H9 (cell line): ENCODE results near the gene TAPBPL. TPM values are rescaled to one million over a fixed set of nuclear protein-coding genes. Genes with fewer than 3 reads are reported as not detected.

Experiments used
- DNase-seq: peaks from one replicate; pipeline ENCODE4 v3.0.0-alpha.2; 2017
- H2AFZ ChIP-seq: one replicate; pipeline ENCODE4 v1.6.1; 2013; ENCODE audit warnings: mild to moderate bottlenecking, low read length, control low read depth, moderate library complexity
- H2AK5ac ChIP-seq: 2 replicates; pipeline ENCODE4 v1.6.1; 2013; ENCODE audit warnings: low read length, control low read depth, mixed read lengths; ENCODE audit not compliant: insufficient read length
- H2BK120ac ChIP-seq: one replicate; pipeline ENCODE4 v1.6.1; 2013; ENCODE audit warnings: low read depth, mild to moderate bottlenecking, low read length, control low read depth, inconsistent platforms; ENCODE audit not compliant: poor library complexity, severe bottlenecking
- H2BK12ac ChIP-seq: 2 replicates; pipeline ENCODE4 v1.6.1; 2013; ENCODE audit warnings: low read length, control low read depth, mixed read lengths, low read depth; ENCODE audit not compliant: insufficient read length
- H2BK15ac ChIP-seq: 2 replicates; pipeline ENCODE4 v1.6.1; 2013; ENCODE audit warnings: low read depth, low read length, control low read depth
- H2BK20ac ChIP-seq: one replicate; pipeline ENCODE4 v1.6.1; 2013; ENCODE audit warnings: low read depth, mild to moderate bottlenecking, low read length, control low read depth, inconsistent platforms; ENCODE audit not compliant: poor library complexity, severe bottlenecking
- H2BK5ac ChIP-seq: 2 replicates; pipeline ENCODE4 v1.6.1; 2013; ENCODE audit warnings: low read length, control low read depth, mixed read lengths; ENCODE audit not compliant: insufficient read length
- H3K14ac ChIP-seq: 2 replicates; pipeline ENCODE4 v1.6.1; 2013; ENCODE audit warnings: low read length, control low read depth; ENCODE audit not compliant: insufficient read depth
- H3K18ac ChIP-seq: 2 replicates; pipeline ENCODE4 v1.6.1; 2013; ENCODE audit warnings: low read depth, mild to moderate bottlenecking, mixed read lengths, low read length, control low read depth; ENCODE audit not compliant: insufficient read length
- H3K23ac ChIP-seq: 2 replicates; pipeline ENCODE4 v1.6.1; 2013; ENCODE audit warnings: low read length, control low read depth, mixed read lengths, low read depth; ENCODE audit not compliant: insufficient read length
- H3K23me2 ChIP-seq: 2 replicates; pipeline ENCODE4 v1.6.1; 2013; ENCODE audit warnings: low read depth, mild to moderate bottlenecking, mixed read lengths, low read length, control low read depth; ENCODE audit not compliant: insufficient read length, poor library complexity, severe bottlenecking
- H3K27ac ChIP-seq: 2 replicates; pipeline ENCODE4 v1.5.1; 2013; ENCODE audit warnings: low read length, control low read depth, mixed read lengths, low read depth; ENCODE audit not compliant: insufficient read length
- H3K27me3 ChIP-seq: 2 replicates; pipeline ENCODE4 v1.6.1; 2013; ENCODE audit warnings: low read length, control low read depth, inconsistent platforms; ENCODE audit not compliant: insufficient read depth
- H3K4ac ChIP-seq: 2 replicates; pipeline ENCODE4 v1.6.1; 2013; ENCODE audit warnings: low read depth, mild to moderate bottlenecking, control low read depth, inconsistent platforms, low read length, moderate library complexity
- H3K4me1 ChIP-seq: 2 replicates; pipeline ENCODE4 v1.6.1; 2013; ENCODE audit warnings: low read length, control low read depth, inconsistent platforms; ENCODE audit not compliant: insufficient read depth
- H3K4me2 ChIP-seq: 2 replicates; pipeline ENCODE4 v1.6.1; 2013; ENCODE audit warnings: low read length, control low read depth, mixed read lengths; ENCODE audit not compliant: insufficient read length, insufficient read depth
- H3K56ac ChIP-seq: 2 replicates; pipeline ENCODE4 v1.6.1; 2013; ENCODE audit warnings: low read depth, mild to moderate bottlenecking, mixed read lengths, low read length, control low read depth; ENCODE audit not compliant: insufficient read length
- H3K79me1 ChIP-seq: 2 replicates; pipeline ENCODE4 v1.6.1; 2013; ENCODE audit warnings: low read depth, mild to moderate bottlenecking, moderate library complexity, low read length, control low read depth, inconsistent platforms; ENCODE audit not compliant: insufficient read depth, poor library complexity, severe bottlenecking
- H3K79me2 ChIP-seq: 2 replicates; pipeline ENCODE4 v1.6.1; 2013; ENCODE audit warnings: low read length, control low read depth, inconsistent platforms; ENCODE audit not compliant: insufficient read depth
- H3K9ac ChIP-seq: 2 replicates; pipeline ENCODE4 v1.6.1; 2013; ENCODE audit warnings: low read length, control low read depth, mixed read lengths; ENCODE audit not compliant: insufficient read length; ENCODE audit errors: extremely low read depth
- H3K9me3 ChIP-seq: one replicate; pipeline ENCODE4 v1.6.1; 2013; ENCODE audit warnings: low read depth, low read length, inconsistent platforms; ENCODE audit not compliant: control insufficient read depth
- H3T11ph ChIP-seq: one replicate; pipeline ENCODE4 v1.6.1; 2013; ENCODE audit warnings: mild to moderate bottlenecking, low read length, control low read depth, inconsistent platforms
- H4K20me1 ChIP-seq: one replicate; pipeline ENCODE4 v1.6.1; 2013; ENCODE audit not compliant: control insufficient read depth, insufficient read length, insufficient read depth
- H4K5ac ChIP-seq: 2 replicates; pipeline ENCODE4 v1.6.1; 2013; ENCODE audit warnings: low read depth, mild to moderate bottlenecking, mixed read lengths, low read length, control low read depth; ENCODE audit not compliant: insufficient read length
- H4K8ac ChIP-seq: replicated peaks from 2 replicates; pipeline ENCODE4 v1.6.1; 2013; ENCODE audit warnings: low read length, control low read depth, mixed read lengths, low read depth; ENCODE audit not compliant: insufficient read length
- H4K91ac ChIP-seq: 2 replicates; pipeline ENCODE4 v1.6.1; 2013; ENCODE audit warnings: low read depth, mild to moderate bottlenecking, moderate library complexity, mixed read lengths, low read length, control low read depth; ENCODE audit not compliant: insufficient read length
- H3K27ac Mint-ChIP-seq, 3 experiments: 2 replicates in 2 of 3; 3 replicates in 1 of 3; pipeline ENCODE4 v1.8.0; 2020 to 2021; ENCODE audit warnings: mixed read lengths in 3 of 3, mild to moderate bottlenecking in 1 of 3, moderate library complexity in 1 of 3
- H3K27me3 Mint-ChIP-seq: 2 replicates; pipeline ENCODE4 v1.8.0; 2021; ENCODE audit warnings: low read depth, mild to moderate bottlenecking, moderate library complexity, mixed read lengths
- H3K36me3 Mint-ChIP-seq, 3 experiments: 2 replicates in 2 of 3; 3 replicates in 1 of 3; pipeline ENCODE4 v1.8.0; 2020 to 2021; ENCODE audit warnings: low read depth in 3 of 3, mixed read lengths in 3 of 3; ENCODE audit not compliant: insufficient read depth in 1 of 3
- H3K4me1 Mint-ChIP-seq, 2 experiments: 2 replicates each; pipeline ENCODE4 v1.8.0; 2020; ENCODE audit warnings: mixed read lengths in 2 of 2
- H3K4me3 Mint-ChIP-seq, 2 experiments: 2 replicates in 1 of 2; 3 replicates in 1 of 2; pipeline ENCODE4 v1.8.0; 2020 to 2021; ENCODE audit warnings: mild to moderate bottlenecking in 2 of 2, mixed read lengths in 2 of 2, moderate library complexity in 1 of 2
- H3K9me3 Mint-ChIP-seq, 2 experiments: 2 replicates in 1 of 2; 3 replicates in 1 of 2; pipeline ENCODE4 v1.8.0; 2020; ENCODE audit warnings: mild to moderate bottlenecking in 2 of 2, mixed read lengths in 2 of 2, moderate library complexity in 1 of 2
- CTCF ChIP-seq: fragments of 200-600 bp; sonication (generic); conservative IDR thresholded peaks from 3 replicates; pipeline ENCODE4 v1.8.0; 2021; ENCODE audit warnings: antibody characterized with exemption, mild to moderate bottlenecking
- whole genome bisulfite sequencing: extraction: QIAGEN DNeasy Blood & Tissue Kit; methylation state at CpG from one replicate; pipeline ENCODE4 v1.1.7; 2013; ENCODE audit warnings: missing lambda C conversion rate, low lambda C conversion rate, mixed read lengths; ENCODE audit not compliant: insufficient read length; ENCODE audit errors: extremely low coverage; 5-methylcytosine and 5-hydroxymethylcytosine counted together
- total RNA-seq: library from RNA; stranded (reverse); gene quantifications from 2 replicates; pipeline ENCODE4 v1.2.1, GENCODE V29; 2021

TAPBPL gene
- total RNA-seq, 1 experiment from 2014 or later, result 1.4 TPM

- 0 out of 7 replicates have a peak overlapping the region, but pooled peaks of 1 of the 3 experiments have one; percentile 37 for H3K27ac Mint-ChIP-seq
- no CpG with 5 or more reads among the region's 6 CpGs for WGBS
- no peaks in the 10 kb centered on the region for H3K9me3 Mint-ChIP-seq
- H3K4me1 Mint-ChIP-seq, result peaks cover 2 to 14% of the 10 kb centered on the region in 2 experiments
- Histone ChIP-seq H2BK5ac (no peak overlapping the region), H4K20me1 (no peaks in the 10 kb centered on the region), H2BK120ac (no peak overlapping the region), H3K9ac (no peak overlapping the region), H4K91ac (no peak overlapping the region), H4K8ac (no peak overlapping the region), H3K4me1 (no peaks in the 10 kb centered on the region), H2BK20ac (no peak overlapping the region), H2AFZ (no peak overlapping the region), H3K56ac (no peak overlapping the region), H4K5ac (no peak overlapping the region), H3K9me3 (no peaks in the 10 kb centered on the region), H3K79me2 (no peaks in the 10 kb centered on the region; the same call in 1 of the 2 replicates), H3K27ac (no peak overlapping the region), H3K18ac (no peak overlapping the region), H2BK12ac (no peak overlapping the region), H3T11ph (no peak overlapping the region), H3K14ac (no peak overlapping the region), H3K23me2 (no peaks in the 10 kb centered on the region), H3K4me2 (no peak overlapping the region), H3K4ac (no peak overlapping the region), H3K23ac (no peak overlapping the region), H2BK15ac (no peak overlapping the region), H3K79me1 (no peaks in the 10 kb centered on the region), H3K27me3 (no peaks in the 10 kb centered on the region), H2AK5ac (no peak overlapping the region)
- TF ChIP-seq CTCF, result no peak
- no peak for DNase-seq
- H3K36me3 Mint-ChIP-seq, result peaks cover 33 to 82% (median 62%) of the 10 kb centered on the region in 3 experiments
- no peaks in the 10 kb centered on the region for H3K27me3 Mint-ChIP-seq
- no peak overlapping the region for H3K4me3 Mint-ChIP-seq
Measured at GRCh38 chr12:6463858-6464257, 12.0 kb downstream of the TAPBPL start.
